GM12865 (cell line): ENCODE results near the gene OSGIN1.

ENCODE experiments used
- DNase-seq: peaks from one replicate; pipeline ENCODE4 v3.0.0; 2010; ENCODE audit warnings: low read depth
- H3K4me3 ChIP-seq: 2 replicates; pipeline ENCODE4 v1.5.1; 2011; ENCODE audit warnings: mild to moderate bottlenecking, low read depth, low read length, control low read depth
- TF ChIP-seq, protein P1 (sequence below): IDR thresholded peaks from 2 replicates; pipeline ENCODE4 v1.5.1; 2011; ENCODE audit warnings: low read length, control low read depth, low read depth, inconsistent platforms; ENCODE audit not compliant: insufficient read depth; ENCODE audit errors: missing control alignments

OSGIN1 gene

DNA sequence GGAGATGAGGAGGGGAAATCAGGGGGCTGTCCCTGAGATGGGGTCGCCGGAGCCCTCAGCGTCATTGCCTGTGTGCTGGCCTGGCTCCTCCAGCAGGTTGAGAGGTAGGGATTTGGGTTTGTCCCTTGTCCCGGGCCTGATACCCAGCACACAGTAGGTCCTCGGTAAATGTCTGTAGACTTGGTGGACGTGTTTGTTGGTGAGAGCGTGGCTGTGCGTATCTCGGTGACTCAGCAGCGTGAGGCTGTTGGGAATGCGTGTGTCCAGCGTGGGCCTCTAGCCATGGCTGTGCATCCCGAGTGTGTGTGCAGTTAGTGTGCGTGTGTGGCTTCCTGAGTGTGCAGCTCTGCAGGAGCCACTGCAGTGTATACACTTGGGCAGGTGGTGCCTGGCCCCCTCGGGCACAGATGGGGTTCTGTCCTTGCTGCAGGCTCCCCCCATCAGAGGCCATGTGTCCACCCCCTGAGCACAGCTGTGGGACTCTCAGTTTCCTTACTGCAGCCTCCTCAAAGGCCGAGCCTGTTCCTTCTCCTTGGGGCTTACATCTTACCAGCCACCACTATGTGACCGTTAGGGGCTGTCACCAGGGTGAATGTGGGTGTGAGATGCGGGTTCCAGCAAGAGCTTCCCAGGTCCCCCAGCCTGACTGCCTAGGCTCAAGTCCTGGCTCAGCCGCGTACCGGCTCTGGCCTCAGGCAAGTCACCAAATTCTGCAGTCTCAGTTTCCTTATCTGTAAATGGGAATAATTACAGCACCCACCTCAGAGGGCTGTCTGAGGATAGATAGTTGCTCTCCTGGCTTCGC lies 20.7 kb downstream of the OSGIN1 start:
- no peak for DNase-seq
- TF ChIP-seq, protein P1, sequence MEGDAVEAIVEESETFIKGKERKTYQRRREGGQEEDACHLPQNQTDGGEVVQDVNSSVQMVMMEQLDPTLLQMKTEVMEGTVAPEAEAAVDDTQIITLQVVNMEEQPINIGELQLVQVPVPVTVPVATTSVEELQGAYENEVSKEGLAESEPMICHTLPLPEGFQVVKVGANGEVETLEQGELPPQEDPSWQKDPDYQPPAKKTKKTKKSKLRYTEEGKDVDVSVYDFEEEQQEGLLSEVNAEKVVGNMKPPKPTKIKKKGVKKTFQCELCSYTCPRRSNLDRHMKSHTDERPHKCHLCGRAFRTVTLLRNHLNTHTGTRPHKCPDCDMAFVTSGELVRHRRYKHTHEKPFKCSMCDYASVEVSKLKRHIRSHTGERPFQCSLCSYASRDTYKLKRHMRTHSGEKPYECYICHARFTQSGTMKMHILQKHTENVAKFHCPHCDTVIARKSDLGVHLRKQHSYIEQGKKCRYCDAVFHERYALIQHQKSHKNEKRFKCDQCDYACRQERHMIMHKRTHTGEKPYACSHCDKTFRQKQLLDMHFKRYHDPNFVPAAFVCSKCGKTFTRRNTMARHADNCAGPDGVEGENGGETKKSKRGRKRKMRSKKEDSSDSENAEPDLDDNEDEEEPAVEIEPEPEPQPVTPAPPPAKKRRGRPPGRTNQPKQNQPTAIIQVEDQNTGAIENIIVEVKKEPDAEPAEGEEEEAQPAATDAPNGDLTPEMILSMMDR: no peak
- no peak overlapping the region for H3K4me3 ChIP-seq

- no peak for DNase-seq
- no peak overlapping the region for H3K4me3 ChIP-seq
- TF ChIP-seq, protein P1: no peak
Measured at GRCh38 chr16:83974475-83974874, 21.4 kb downstream of the OSGIN1 start.

- TF ChIP-seq, protein P1: no peak
- H3K4me3 ChIP-seq: no peak overlapping the region
- no peak for DNase-seq
Measured at GRCh38 chr16:83975590-83976260, 22.7 kb downstream of the OSGIN1 start.

GRCh38 chr16:83977056-83977815 lies 24.2 kb downstream of the OSGIN1 start:
- TF ChIP-seq, protein P1: no peak
- no peak for DNase-seq
- no peak overlapping the region for H3K4me3 ChIP-seq

DNA sequence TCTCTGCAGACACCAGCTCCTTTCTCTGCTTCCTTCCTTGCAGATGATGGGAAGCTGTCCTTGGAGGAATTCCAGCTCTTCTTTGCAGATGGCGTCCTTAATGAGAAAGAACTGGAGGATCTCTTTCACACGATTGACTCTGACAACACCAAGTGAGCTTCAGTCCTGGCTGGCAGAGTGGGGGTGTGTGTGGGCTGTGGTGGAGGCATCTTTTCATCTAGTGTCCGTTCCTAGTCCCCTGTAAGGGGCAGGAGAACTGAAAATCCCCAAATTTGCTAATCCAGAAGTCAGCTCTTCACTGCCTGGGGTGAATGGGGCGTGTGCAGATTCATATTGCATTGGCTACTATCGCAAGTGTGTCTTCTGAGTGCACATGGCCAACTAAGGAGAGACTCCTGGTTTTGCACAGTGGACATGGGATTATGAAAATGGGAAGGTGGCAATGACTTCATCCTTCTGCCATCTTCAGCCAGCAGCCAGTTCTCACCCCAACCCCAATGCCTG lies 25.4 kb downstream of the OSGIN1 start:
- H3K4me3 ChIP-seq: no peak overlapping the region
- DNase-seq: no peak
- TF ChIP-seq, protein P1: no peak

DNA sequence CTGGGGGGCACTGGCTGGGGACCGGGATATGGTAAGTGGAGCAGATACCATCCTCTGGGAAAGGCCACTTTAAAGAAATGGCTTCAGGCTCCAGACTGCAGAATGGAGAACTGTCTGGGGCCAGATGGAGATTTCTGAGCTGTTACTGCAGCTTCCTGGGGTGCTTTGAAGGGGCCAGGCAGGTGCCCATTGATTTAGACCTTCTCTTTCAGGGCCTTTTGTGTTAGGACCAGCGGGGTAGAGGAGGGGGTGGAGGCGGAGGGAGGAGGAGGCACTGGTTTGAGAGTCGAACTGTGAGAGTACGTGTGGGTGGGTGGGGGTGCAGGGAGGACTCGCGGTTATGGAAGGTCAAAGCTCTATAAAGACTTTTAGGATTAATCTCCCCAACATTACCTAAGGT lies 26.4 kb downstream of the OSGIN1 start:
- no peak overlapping the region for H3K4me3 ChIP-seq
- DNase-seq: no peak
- TF ChIP-seq, protein P1: no peak
